IMR-90 (cell line): ENCODE data around the gene RGS14. TPM values are rescaled to one million over a fixed set of nuclear protein-coding genes. Genes with fewer than 3 reads are reported as not detected.

Experiments used
- BHLHE40 ChIP-seq: fragments of 150-350 bp; IDR thresholded peaks from 2 replicates; pipeline ENCODE4 v1.6.1; 2016; ENCODE audit warnings: mild to moderate bottlenecking, low read depth, low read length
- polyA plus RNA-seq, 3 experiments: library from polyadenylated mRNA; depleted of rRNA; stranded (reverse); fragments of >200 nt; gene quantifications; 2 replicates each; pipeline ENCODE4 v1.2.3, GENCODE V29; 2012; ENCODE audit warnings: low replicate concordance in 1 of 3
- total RNA-seq: library from RNA; depleted of rRNA; stranded (reverse); fragments of >200 nt; gene quantifications from 2 replicates; pipeline ENCODE4 v1.2.3, GENCODE V29; 2012
- TF ChIP-seq, protein P1 (sequence below): fragments of 150-350 bp; IDR thresholded peaks from 2 replicates; pipeline ENCODE4 v1.6.1; 2017; ENCODE audit warnings: mild to moderate bottlenecking, antibody characterized with exemption, low read length, low read depth

RGS14 gene
- total and polyA plus RNA-seq, 2 of the 4 experiments (the other 2 are of a cell fraction): 1.1 to 6.5 TPM

DNA sequence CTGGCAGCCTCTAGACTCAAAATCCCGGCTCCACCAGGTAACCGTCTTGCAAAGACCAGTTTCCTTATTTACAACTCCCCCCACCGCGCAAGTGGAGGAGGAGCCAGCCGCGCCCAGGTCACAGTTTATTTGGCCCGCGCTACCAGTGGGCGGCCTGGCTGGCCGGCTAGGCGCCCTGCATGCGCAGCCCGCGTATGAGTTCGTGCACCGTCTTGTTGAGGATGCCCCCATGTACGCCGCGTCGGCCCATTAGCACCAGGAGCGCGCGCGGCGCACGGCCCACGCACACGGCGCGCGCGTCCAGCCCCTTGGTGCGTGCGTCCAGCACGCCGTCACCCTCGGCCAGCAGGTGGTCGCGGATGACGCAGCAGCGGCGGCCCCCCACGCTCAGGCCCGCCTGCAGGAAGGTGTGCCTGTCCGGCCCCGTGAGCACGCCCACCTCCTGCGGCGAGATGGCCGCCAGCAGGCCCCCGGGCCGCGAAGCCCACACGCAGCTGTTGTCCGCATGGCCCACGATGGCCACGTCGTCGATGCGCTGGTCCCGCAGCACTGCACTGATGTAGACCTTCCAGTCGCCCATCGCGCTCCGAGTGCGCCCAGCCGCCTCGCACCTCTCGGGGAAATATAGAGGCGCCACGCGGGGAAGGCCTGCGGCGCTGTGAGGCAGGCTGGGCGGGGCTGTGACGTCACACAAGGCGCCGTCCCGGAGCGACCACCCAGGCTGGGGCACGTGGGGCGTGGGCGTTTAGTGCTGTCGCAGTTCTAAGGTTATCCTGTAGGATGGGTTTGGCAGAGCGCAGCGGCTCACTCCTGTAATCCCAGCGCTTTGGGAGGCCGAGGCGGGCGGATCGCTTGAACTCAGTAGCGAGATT lies 42.5 kb downstream of the RGS14 start, which contains the start of gene PFN3 (continued):
- TF ChIP-seq, protein P1, sequence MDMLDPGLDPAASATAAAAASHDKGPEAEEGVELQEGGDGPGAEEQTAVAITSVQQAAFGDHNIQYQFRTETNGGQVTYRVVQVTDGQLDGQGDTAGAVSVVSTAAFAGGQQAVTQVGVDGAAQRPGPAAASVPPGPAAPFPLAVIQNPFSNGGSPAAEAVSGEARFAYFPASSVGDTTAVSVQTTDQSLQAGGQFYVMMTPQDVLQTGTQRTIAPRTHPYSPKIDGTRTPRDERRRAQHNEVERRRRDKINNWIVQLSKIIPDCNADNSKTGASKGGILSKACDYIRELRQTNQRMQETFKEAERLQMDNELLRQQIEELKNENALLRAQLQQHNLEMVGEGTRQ: peak; percentile 74
- peak; percentile 79 for TF ChIP-seq BHLHE40
